Measurements from ENCODE around the gene UNCX. TPM values are rescaled to one million over a fixed set of nuclear protein-coding genes. Genes with fewer than 3 reads are reported as not detected.
A peak's percentile ranks its signal among the peaks of the same experiment; 100 is the strongest.

The UNCX gene
- total and polyA plus RNA-seq, 9 of the 15 experiments (the other 6 are each of a cell fraction or from before 2014, with no cell fraction given) = not detected

- TF ChIP-seq CBX3 (IDR thresholded peaks at IDR 0.05; ENCODE audit: borderline replicate concordance in 1 of 2, low read length in 2 of 2) = no peak
- no peak for TF ChIP-seq ZNF253 (CRISPR knock-in tag; conservative IDR thresholded peaks at IDR 0.05)
Observed at GRCh38 chr7:1238450-1238882, 5.8 kb downstream of the UNCX start (continued).

- CTCF ChIA-PET (ENCODE audit: low intra/inter-chr PET ratio) = no interaction called here
- DNase-seq (ENCODE audit: extremely low read depth in 1 of 4, low spot score in 3 of 4) (no peak), ATAC-seq (no peak), FAIRE-seq (peak; percentile 11)
- Histone ChIP-seq H3K4me1 (replicated peaks in 1 of 2; ENCODE audit: control insufficient read depth in 2 of 2, insufficient read depth in 2 of 2, low read length in 2 of 2) (peaks cover 0 to 33% of the 10 kb centered on the region in 2 experiments; a peak in 2 of 5 replicates), H3K9ac (ENCODE audit: insufficient read depth in 1 of 2, low read depth in 2 of 2, low read length in 2 of 2) (no peak overlapping the region), H3K4me3 (no peak overlapping the region), H4K20me1 (replicated peaks; ENCODE audit: control insufficient read depth, insufficient read depth, low read length) (0 out of 2 replicates have a peak, but pooled peaks cover 12% of the 10 kb centered on the region), H3K79me2 (ENCODE audit: control insufficient read depth, insufficient read depth, low read length) (no peaks in the 10 kb centered on the region), H3K4me2 (ENCODE audit: insufficient read depth, low read length) (no peak overlapping the region), H3K36me3 (ENCODE audit: control insufficient read depth, insufficient read depth, low read length) (no peaks in the 10 kb centered on the region), H3K9me1 (ENCODE audit: control insufficient read depth, insufficient read depth, low read length) (no peaks in the 10 kb centered on the region), H3K27me3 (ENCODE audit: control insufficient read depth in 2 of 2, insufficient read depth in 2 of 2, low read length in 2 of 2) (peaks cover 66 to 76% of the 10 kb centered on the region in 2 experiments), H2AFZ (ENCODE audit: low read depth, low read length) (no peak overlapping the region), H3K27ac (ENCODE audit: extremely low read depth, low read depth, low read length) (no peak overlapping the region), H3K9me3 (replicated peaks; ENCODE audit: control insufficient read depth, insufficient read depth, low read depth, low read length) (no peaks in the 10 kb centered on the region)
- no peak for TF ChIP-seq THRB (CRISPR knock-in tag; conservative IDR thresholded peaks at IDR 0.05)
- 0 out of 2 replicates have a peak, but pooled peaks have one; percentile 31 for TF ChIP-seq EZH2 (IDR thresholded peaks at IDR 0.05; ENCODE audit: borderline replicate concordance, low read depth, low read length)
- WGBS (ENCODE audit: insufficient coverage, low coverage, missing lambda C conversion rate) = 4% methylated on average over 27 of the region's 27 CpGs
- in situ Hi-C loops (cut with MboI) (no loop called here), intact Hi-C loops (cut with micrococcal nuclease) (no loop called here)
- no TSS peak for BruUV-seq (replicated peaks)
- POLR2A ChIA-PET = interaction anchor here (1.5 kb wide), 1 partner anchor 11 kb away, joined by 5 read pairs; no protein-coding TSS in a partner anchor
Observed at GRCh38 chr7:1238931-1239802, 6.5 kb downstream of the UNCX start.
